NCI-H1048 (cell line): ENCODE data around the gene NOM1.

Experiments
- DNase-seq: peaks from one replicate; lab custom pipeline; 2025; lab: John Stamatoyannopoulos, UW

NOM1 gene

DNA sequence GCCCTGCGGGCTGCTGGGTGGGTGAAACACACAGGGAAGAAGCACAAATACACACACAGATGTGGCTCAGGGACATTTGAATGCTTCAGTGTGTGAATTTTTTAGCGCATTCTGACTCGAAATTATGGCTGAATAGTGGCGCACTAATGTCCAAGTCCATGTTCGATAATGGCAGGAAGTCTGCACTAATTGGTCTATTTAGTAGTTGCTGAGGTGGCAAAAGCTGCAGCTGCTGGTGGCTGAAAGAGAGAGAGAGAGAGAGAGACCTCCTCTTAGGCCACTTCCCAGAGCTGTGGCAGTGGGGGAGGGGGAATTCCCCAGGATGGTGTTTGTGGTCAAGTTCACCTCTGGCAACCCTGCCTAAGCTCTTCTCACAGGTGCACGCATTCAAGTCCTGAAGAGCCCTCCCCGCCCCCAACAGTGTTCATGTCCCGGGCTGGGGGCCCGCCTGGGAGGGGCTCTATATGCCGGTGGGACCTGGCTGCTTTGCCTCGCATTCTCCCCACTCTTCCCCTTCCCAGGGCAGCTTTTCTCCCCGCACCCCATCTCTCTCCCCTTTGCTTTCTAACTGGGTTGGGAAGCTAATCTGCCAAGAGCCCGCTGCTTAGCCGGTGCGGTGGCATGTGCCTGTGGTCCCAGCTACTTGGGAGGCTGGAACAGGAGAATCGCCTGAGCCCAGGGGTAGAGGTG is 67.0 kb downstream of the NOM1 start:
- DNase-seq, result no peak

GRCh38 chr7:157017149-157017548 is 67.6 kb downstream of the NOM1 start:
- no peak for DNase-seq

- DNase-seq, result no peak
Observed at GRCh38 chr7:157017603-157018327, 68.3 kb downstream of the NOM1 start.

DNA sequence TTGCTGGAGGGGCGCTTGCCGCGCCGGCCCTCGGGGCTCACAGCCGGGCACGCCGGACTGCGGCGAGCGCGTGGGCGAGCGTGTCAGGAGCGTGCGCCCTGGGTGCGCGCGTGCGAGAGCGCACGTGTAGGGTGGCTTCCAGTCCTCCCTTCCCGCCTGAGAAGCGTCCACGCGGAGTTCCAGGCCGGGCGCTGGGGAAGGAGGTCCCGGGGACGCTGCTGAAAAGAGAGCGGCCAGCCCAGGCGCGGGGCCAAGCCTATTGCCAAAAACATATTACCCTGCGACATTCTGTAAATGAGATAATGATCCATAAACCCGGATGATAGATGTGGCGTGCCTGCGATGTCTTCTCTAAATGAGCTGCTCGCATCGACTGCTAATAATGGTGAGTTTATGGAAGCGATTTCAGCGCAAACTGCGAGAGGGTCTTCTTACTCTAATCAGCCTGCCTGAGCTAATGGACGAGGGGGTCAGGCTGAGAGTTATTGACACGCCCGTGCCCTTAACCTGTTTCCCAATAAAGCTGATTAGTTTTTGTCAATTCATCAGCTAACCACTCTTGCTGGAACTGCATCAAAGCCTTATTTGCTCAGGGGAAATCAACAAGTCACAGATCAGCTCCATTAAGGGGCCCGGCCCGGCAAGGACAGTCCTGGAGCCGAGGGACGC is 69.0 kb downstream of the NOM1 start:
- no peak for DNase-seq

DNA sequence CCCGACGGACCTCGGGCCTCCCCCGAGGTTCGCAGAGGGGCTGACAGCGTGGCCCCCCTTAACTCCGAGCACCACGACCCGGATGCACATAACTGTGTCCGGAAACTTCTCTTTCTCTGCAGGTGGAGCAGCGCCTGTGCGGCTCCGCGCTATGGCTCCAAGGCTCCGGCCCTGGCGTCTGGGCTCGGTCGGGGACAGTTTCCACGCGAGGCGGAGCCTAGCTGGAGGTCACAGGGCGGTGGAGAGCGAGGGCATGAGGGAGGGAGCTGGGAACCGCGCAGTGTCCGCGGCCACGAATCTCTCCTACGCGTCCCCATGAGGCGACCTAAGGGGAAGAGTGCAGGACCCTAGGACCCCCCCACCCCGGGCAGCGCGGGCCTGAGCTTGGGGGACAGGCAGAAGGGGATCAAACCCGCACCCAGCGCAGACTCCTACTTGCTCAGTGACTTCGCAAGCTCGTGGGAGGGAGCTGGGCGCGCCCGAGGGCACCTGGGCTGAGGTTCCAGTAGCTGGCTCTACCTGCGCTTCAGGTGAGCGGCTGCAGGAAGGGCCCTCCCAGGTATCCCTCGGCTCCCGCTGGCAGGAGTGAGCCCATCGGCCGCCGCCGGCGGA is 69.6 kb downstream of the NOM1 start:
- no peak for DNase-seq

DNA sequence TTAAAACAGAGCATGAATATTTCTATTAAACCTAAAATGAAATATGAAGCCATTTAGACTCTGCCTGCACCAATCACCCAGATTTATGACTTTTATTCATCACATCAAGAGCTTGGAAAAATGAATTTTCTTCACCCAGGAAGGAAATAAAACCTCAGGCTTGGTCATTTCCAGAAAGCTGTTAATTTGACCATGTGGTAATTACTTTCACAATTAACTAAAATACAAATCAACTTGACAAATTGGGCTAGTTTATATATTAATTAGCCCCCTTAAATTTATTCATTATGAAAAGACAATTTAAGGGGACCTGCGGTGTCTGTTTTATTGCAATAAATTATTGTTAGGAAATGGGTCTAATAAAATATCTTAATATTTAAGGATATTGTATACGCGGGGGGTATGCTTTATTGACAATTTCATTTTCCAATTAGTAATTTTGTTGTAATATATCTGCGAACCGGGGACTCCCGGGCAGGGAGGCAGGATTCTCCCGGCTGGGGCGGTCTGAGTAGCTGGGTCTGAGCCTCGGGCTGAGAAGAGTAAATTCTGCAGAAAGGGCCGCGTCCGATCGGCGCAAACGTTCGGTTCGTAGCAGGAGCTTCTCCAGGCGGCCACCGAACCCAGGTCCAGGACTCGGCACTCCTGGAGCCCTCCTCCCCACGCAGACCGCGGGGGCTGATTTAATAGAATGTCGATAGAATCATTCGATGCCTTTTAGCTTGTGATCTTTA is 70.4 kb downstream of the NOM1 start:
- no peak for DNase-seq

DNA sequence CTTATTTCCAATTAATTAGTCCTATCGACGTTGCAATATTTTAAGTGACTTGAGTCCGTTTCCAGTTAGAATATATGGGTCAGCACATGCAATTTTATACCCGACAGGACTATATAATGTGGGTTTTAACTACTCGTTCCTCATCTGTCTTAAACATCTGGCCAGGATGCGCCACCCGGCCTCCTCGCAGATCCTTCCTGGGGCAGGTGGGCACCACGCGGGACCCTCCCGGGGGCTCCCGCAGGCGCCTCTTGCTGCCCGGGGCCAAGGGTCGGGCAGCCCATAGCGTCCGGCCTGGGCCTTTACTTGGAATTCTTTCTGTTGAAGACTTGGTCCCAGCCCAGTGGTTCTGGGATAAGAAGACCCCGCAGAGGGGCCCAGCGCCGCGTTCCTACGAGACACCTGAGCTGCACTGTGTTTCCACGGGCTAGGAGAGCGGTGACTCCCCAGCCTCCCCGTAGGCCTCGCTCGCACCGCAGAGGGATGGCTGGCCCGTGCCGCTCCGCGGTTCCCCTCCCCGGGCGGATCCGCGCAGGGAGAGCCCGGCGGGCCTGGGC is 71.1 kb downstream of the NOM1 start:
- no peak for DNase-seq

- DNase-seq, result no peak
Observed at GRCh38 chr7:157021071-157021870, 71.8 kb downstream of the NOM1 start.

DNA sequence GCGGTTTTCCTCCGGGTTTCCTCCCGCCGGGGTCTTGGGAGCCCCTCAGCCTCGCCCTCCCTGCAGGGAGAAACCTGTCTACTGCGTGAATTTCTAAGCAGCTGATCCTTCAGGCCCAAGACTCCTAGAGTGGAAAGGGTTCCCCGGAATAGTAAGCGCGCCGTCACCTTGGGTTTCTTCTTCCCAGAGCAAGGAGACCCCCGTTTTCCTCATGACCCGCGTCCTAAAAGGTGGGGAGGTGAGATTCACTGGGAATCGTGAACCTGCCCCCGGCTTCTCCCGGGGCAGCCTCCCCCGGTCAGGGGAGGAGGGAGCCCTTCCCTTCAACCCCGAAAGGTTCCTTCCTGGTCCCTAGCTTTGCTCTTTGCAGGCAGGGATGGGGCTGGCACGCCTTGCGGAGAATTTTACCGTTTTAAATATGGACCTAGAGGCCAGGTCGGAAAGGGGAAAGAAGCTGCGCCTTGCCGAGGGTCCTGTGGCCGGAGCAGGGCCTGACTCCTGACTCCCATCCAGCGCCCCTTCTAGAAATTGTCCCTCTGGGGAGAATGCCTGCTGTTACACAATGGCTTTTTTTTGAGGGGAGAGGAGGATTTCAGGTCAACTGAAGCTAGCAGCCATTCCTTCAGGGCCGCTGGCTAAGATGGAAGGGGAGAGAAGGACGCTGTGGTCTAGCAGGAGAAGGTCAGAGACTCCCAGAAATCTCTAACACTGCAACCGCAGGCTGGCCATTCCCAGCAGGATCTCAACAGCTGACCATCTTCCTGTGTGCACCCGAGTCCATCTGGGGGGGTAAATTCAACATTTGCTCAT is 72.6 kb downstream of the NOM1 start:
- no peak for DNase-seq
